Measurements from ENCODE around the gene TSPAN5. TPM values are rescaled to one million over a fixed set of nuclear protein-coding genes. Genes with fewer than 3 reads are reported as not detected.

TSPAN5 gene
- total RNA-seq, 1 donor from 2014 or later: 1.7 TPM

GRCh38 chr4:98474408-98474844 is 184.0 kb downstream of the TSPAN5 start:
- DNase-seq: no peak
- Histone ChIP-seq H3K36me3 (no peaks in the 10 kb centered on the region), H3K4me1 (no peaks in the 10 kb centered on the region), H3K4me3 (no peak overlapping the region), H3K27ac (replicated peaks) (no peak overlapping the region), H3K27me3 (ENCODE audit: low read depth) (no peaks in the 10 kb centered on the region), H3K9me3 (replicated peaks) (no peaks in the 10 kb centered on the region)
- TF ChIP-seq, protein P1, sequence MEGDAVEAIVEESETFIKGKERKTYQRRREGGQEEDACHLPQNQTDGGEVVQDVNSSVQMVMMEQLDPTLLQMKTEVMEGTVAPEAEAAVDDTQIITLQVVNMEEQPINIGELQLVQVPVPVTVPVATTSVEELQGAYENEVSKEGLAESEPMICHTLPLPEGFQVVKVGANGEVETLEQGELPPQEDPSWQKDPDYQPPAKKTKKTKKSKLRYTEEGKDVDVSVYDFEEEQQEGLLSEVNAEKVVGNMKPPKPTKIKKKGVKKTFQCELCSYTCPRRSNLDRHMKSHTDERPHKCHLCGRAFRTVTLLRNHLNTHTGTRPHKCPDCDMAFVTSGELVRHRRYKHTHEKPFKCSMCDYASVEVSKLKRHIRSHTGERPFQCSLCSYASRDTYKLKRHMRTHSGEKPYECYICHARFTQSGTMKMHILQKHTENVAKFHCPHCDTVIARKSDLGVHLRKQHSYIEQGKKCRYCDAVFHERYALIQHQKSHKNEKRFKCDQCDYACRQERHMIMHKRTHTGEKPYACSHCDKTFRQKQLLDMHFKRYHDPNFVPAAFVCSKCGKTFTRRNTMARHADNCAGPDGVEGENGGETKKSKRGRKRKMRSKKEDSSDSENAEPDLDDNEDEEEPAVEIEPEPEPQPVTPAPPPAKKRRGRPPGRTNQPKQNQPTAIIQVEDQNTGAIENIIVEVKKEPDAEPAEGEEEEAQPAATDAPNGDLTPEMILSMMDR (IDR thresholded peaks at IDR 0.05; ENCODE audit: borderline replicate concordance): no peak
- intact Hi-C loops (cut with micrococcal nuclease): no loop called here

GRCh38 chr4:98473046-98473445 is 185.4 kb downstream of the TSPAN5 start:
- H3K4me3 ChIP-seq: no peak overlapping the region
- no peaks in the 10 kb centered on the region for H3K9me3 ChIP-seq (replicated peaks)
- no peaks in the 10 kb centered on the region for H3K36me3 ChIP-seq
- DNase-seq: no peak
- no peaks in the 10 kb centered on the region for H3K27me3 ChIP-seq (ENCODE audit: low read depth)
- intact Hi-C loops (cut with micrococcal nuclease): no loop called here
- TF ChIP-seq, protein P1 (IDR thresholded peaks at IDR 0.05; ENCODE audit: borderline replicate concordance): no peak
- peaks cover 8% of the 10 kb centered on the region for H3K4me1 ChIP-seq
- H3K27ac ChIP-seq (replicated peaks): no peak overlapping the region

DNA sequence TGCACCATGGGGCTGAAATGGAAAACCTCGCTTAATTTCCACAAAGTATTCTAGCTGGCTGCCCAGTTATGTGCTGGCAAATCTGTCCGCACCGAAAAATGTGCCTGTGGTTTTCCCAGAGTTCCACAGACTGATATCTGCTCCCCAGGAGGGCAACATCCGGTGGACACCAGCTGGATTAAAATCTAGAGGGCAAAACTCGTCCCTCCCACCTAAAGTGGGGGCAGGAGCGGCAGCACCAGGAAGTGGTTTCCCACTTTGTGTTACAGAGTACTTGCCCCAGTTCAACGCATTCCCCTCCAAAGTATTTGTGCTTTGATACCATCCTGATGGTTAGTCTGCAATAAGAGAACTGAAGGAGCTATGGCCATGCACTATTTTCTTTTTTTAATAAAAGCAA is 187.6 kb downstream of the TSPAN5 start:
- Histone ChIP-seq H3K9me3 (replicated peaks) (no peaks in the 10 kb centered on the region), H3K36me3 (no peaks in the 10 kb centered on the region), H3K4me1 (peaks cover 16% of the 10 kb centered on the region), H3K27me3 (ENCODE audit: low read depth) (no peaks in the 10 kb centered on the region), H3K4me3 (no peak overlapping the region), H3K27ac (replicated peaks) (no peak overlapping the region)
- intact Hi-C loops (cut with micrococcal nuclease): no loop called here
- TF ChIP-seq, protein P1 (IDR thresholded peaks at IDR 0.05; ENCODE audit: borderline replicate concordance): no peak
- DNase-seq: no peak

GRCh38 chr4:98470366-98470765 is 188.0 kb downstream of the TSPAN5 start:
- Histone ChIP-seq H3K36me3 (no peaks in the 10 kb centered on the region), H3K9me3 (replicated peaks) (no peaks in the 10 kb centered on the region), H3K27ac (replicated peaks) (no peak overlapping the region), H3K27me3 (ENCODE audit: low read depth) (no peaks in the 10 kb centered on the region), H3K4me3 (no peak overlapping the region), H3K4me1 (peaks cover 16% of the 10 kb centered on the region)
- DNase-seq: no peak
- TF ChIP-seq, protein P1 (IDR thresholded peaks at IDR 0.05; ENCODE audit: borderline replicate concordance): no peak
- intact Hi-C loops (cut with micrococcal nuclease): no loop called here

- Histone ChIP-seq H3K4me3 (no peak overlapping the region), H3K27ac (replicated peaks) (no peak overlapping the region)
Measured at GRCh38 chr4:98469771-98470170, 188.6 kb downstream of the TSPAN5 start.

More at GRCh38 chr4:98469771-98470170, 188.6 kb downstream of the TSPAN5 start:
- Histone ChIP-seq H3K4me1 (peaks cover 16% of the 10 kb centered on the region), H3K27me3 (ENCODE audit: low read depth) (no peaks in the 10 kb centered on the region), H3K36me3 (no peaks in the 10 kb centered on the region), H3K9me3 (replicated peaks) (no peaks in the 10 kb centered on the region)
- no peak for DNase-seq
- intact Hi-C loops (cut with micrococcal nuclease): no loop called here
- TF ChIP-seq, protein P1 (IDR thresholded peaks at IDR 0.05; ENCODE audit: borderline replicate concordance): no peak

Data from left ventricle myocardium inferior (tissue), 1 donor.